ENCODE results near the gene MLH1.

MLH1 gene

GRCh38 chr3:36989005-36989404 lies 4.3 kb upstream of the MLH1 start:
- no peak for DNase-seq (ENCODE audit: low spot score)
- TF ChIP-seq CTCF (IDR thresholded peaks at IDR 0.05; ENCODE audit: extremely low read depth, missing control alignments): no peak

GRCh38 chr3:36989568-36989967 lies 3.8 kb upstream of the MLH1 start:
- no peak for DNase-seq (ENCODE audit: low spot score)
- no peak for TF ChIP-seq CTCF (IDR thresholded peaks at IDR 0.05; ENCODE audit: extremely low read depth, missing control alignments)

GRCh38 chr3:36991147-36991546 lies 2.2 kb upstream of the MLH1 start:
- no peak for DNase-seq (ENCODE audit: low spot score)
- TF ChIP-seq CTCF (IDR thresholded peaks at IDR 0.05; ENCODE audit: extremely low read depth, missing control alignments): no peak

- TF ChIP-seq CTCF (IDR thresholded peaks at IDR 0.05; ENCODE audit: extremely low read depth, missing control alignments): no peak
- no peak for DNase-seq (ENCODE audit: low spot score)
Observed at GRCh38 chr3:36991923-36992805, 1.2 kb upstream of the MLH1 start.

GRCh38 chr3:36992806-36993325 lies 452 bp upstream of the MLH1 start, which contains the start of gene EPM2AIP1:
EPM2AIP1 (minus strand) TSS chr3:36993131; CDS start chr3:36993077, 54 bp downstream.
- peak; percentile 16 for TF ChIP-seq CTCF (IDR thresholded peaks at IDR 0.05; ENCODE audit: extremely low read depth, missing control alignments)
- DNase-seq (ENCODE audit: low spot score): peak; percentile 94

GRCh38 chr3:37014620-37015019 lies 21.3 kb downstream of the MLH1 start:
- TF ChIP-seq CTCF (IDR thresholded peaks at IDR 0.05; ENCODE audit: extremely low read depth, missing control alignments): no peak
- DNase-seq (ENCODE audit: low spot score): no peak

- DNase-seq (ENCODE audit: low spot score): no peak
- no peak for TF ChIP-seq CTCF (IDR thresholded peaks at IDR 0.05; ENCODE audit: extremely low read depth, missing control alignments)
Observed at GRCh38 chr3:37015642-37016041, 22.3 kb downstream of the MLH1 start.
